Activated CD4-positive, alpha-beta T cell treated with anti-CD3 and anti-CD28 coated beads for 48 hours (primary cell): ENCODE measurements around the gene GNB1L.
"Not testable (repeated sequence)": the region's sequence is repeated elsewhere in the genome, so short reads cannot be mapped to it uniquely, and the experiment has no call there.

Experiments
- DNase-seq: peaks from one replicate; pipeline ENCODE4 v3.0.0-alpha.2; 2020

Gene GNB1L

DNA sequence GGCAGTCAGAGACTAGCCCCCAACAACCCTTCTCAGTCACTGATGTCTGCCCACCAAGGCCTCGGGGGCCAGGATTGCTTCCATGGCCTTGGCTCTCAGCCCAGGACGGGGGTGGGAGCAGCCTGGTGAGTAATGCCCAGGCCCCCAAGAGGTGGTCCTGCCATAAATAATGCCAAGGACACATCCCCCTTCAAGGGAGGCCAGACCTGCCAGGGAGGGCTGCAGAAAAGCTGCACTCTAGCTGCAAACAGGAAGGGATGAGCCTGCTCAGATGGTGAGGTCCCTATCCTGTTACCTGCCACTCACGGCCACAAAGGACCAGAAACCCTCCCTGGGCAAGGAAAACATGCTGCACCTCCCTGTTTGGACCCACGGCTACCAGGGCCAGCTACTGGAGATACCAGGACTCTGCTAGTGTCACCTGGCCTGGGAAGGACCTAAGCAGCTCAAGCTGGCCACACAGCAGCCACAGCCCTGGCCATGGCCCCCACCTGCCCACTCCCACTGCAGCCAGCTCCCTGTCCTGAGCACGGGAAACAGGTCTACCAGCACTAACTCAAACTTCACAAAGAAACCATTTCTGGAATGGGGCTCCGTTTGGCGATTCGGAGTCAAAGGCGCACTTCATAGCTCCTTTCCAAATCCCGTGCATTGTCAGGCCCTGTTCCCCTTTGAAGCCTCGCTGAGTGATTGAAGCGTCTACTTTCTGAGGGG, 12.1 kb downstream of the GNB1L start:
- DNase-seq, result no peak

DNA sequence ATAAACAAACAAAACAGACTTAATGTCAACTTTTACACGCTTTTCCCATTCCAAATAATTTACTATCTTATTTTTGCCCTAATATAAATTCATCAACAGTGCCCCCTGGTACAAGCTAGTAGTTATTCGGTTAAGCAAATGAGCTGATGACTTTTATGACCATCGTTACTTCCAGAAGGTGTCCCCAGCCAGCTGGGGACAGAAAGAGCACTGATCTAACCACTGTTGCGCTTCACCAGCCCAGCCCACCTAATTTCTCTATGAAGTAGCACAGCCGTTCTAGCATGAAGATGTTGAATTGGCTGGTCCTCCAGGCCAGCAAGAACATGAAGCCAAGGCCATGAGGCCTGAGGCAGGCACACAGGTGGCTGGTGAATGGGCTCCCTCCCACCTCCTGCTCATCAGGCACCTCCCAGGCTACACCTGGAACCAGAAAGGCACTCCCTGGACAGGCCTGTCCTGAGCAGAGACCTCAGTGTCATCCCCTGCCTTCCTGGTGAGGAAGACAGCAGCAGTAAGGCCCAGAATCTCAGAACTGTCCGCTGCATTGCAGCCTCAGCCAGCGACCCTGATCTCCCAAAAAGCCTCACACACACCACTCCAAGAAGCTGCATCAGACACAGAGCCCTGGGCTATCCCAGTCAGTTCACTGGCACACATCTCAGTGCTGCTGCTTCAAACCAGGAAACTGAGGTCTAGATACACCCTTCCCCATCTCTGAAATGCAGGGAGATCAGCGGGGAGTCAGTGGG, 12.9 kb downstream of the GNB1L start:
- no peak for DNase-seq

DNA sequence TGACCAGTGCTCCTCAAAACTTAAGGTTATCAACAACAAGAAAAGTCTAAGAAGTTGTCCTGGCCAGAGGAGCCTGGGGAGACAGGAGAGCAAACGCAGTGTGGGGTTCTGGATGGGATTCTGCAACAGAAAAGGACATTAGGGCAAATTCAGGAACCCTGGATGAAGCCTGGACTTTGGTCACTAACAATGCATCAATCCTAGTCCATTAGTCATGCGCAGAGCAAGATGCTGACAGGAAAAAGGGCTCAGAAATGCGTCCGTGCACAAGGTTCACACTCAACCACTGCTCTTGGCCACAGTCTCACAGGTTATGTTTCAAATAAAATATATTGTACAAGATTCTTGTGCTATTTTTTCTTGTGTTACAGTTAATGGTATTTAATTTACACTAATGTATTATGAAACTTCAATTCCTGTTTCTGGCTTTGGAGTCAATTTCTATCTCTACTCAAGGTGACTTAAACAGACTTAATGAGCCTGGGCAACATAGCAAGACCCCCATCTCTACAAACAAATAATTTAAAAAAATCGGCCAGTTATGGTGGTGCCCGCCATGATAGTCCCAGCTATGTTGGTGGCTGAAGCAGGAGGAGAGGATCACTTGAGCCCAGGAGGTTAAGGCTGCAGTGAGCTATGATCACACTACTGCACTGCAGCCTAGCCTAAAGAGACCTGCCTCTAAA, 13.6 kb downstream of the GNB1L start:
- no peak for DNase-seq

DNA sequence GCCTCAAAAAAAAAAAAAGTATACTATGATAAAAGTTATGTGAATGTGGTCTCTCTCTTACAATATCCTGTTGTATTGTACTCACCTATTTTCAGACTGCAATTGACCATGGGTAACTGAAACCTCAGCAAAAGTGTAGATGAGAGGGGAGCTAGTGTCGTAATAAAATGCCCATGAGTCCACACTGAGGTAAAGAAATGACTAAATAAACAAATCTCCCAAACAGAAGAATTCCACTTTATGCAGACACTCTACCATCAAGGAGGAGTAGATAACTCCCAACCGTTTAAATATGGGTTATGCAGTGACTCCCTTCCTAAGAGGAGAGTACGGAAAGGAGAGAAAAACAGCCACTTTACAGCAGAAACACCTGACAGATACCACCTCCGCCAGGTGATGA, 14.6 kb downstream of the GNB1L start:
- no peak for DNase-seq

DNA sequence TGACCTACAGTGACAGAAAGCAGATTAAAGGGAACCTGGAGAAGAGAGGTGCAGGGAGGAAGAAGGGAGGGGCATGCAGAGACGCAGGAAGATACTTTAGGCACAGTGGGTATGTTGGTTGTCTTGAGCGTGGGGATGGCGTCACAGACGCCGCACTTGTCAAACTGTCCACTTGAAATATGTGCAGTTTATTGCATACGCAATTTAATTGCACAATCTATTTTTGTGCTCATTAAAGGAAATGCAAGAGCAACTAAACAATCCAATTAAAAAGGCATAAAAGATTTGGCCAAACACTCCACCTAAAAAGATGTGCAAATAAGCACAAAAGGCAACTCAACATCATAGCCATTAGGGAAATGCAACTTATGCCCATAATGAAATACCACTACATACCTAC, 16.8 kb downstream of the GNB1L start:
- DNase-seq, result no peak

- no peak for DNase-seq
Measured at GRCh38 chr22:19836512-19836911, 18.2 kb downstream of the GNB1L start.

GRCh38 chr22:19834599-19834998, 20.1 kb downstream of the GNB1L start:
- no peak for DNase-seq

GRCh38 chr22:19833327-19833726, 21.3 kb downstream of the GNB1L start:
- DNase-seq, result not testable (repeated sequence)

GRCh38 chr22:19832476-19833108, 22.1 kb downstream of the GNB1L start:
- DNase-seq, result no peak

- DNase-seq, result not testable (repeated sequence)
Measured at GRCh38 chr22:19831979-19832378, 22.7 kb downstream of the GNB1L start.

DNA sequence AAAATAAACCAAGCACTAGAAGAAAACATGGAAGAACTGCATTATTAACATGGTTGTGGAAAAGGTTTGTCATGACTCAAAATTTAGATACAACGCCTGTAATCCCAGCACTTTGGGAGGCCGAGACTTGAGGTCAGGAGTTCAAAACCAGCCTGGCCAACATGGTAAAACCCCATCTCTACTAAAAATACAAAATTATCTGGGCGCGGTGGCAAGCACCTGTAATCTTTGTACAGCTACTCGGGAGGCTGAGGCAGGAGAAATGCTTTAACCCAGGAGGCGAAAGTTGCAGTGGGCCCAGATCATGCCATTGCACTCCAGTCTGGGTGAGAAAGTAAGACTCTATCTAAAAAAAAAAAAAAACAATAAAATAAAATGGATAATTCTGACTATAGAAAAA, 23.7 kb downstream of the GNB1L start:
- DNase-seq, result no peak

DNA sequence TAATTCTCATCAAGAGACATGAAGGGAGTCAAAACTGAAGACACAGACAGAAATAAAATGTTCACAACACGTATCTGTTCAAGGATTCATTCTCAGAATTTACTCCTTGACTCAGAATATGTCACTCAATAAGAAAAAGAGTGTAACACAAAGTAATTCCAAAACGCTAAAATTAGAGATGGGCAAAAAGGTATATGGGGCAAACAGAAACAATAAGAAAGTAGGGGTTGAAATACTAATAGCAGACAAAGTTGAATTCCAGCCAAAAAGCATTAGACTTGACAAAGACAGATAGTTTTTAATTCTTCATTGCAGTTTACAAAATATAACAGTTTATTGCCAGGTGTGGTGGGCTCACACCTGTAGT, 26.7 kb downstream of the GNB1L start:
- no peak for DNase-seq

DNA sequence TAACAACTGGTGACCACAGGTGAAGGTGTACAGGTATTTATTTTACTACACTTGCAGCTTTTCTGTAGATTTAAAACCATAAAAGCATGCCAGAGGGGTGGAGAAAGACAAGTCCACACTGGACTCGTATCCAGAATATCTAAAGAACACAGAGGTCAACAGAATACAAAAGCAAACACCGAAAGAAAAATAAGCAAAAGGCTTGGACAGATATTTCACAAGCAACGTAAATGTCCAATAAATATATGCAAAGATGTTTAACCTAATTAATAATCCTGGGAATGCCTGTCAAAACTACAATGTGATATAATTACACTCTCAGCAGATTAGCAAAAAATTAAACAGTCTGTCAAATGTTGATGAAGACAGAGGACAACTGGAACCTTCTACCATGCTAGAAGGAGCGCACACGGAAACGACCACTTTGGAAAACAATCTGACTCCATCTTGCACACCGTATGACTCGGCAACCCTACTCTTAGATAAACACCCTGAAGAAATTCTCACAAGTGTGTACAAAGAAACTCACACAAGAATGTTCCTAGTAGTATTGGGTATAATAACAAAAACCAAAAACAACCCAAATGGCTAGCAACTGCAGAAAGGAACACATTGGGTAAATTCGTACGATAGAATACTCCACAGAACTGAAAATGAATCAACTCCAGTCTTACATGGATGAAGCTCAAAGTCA, 27.2 kb downstream of the GNB1L start:
- no peak for DNase-seq

DNA sequence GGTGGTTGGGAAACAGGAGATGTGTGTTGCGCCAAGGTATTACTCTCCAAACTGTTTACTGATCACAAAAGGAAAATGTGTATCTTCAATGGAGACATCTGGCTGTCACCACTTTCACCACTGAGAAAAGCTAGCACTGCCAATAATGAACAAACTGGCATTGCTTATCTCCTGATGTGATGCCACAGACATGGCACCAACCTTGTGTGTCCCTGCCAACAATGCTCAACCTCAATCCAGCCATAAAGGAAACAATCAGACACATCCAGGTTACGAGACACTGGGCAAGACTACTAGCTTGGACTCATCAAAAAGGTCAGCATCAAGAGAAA, 28.1 kb downstream of the GNB1L start:
- no peak for DNase-seq

DNA sequence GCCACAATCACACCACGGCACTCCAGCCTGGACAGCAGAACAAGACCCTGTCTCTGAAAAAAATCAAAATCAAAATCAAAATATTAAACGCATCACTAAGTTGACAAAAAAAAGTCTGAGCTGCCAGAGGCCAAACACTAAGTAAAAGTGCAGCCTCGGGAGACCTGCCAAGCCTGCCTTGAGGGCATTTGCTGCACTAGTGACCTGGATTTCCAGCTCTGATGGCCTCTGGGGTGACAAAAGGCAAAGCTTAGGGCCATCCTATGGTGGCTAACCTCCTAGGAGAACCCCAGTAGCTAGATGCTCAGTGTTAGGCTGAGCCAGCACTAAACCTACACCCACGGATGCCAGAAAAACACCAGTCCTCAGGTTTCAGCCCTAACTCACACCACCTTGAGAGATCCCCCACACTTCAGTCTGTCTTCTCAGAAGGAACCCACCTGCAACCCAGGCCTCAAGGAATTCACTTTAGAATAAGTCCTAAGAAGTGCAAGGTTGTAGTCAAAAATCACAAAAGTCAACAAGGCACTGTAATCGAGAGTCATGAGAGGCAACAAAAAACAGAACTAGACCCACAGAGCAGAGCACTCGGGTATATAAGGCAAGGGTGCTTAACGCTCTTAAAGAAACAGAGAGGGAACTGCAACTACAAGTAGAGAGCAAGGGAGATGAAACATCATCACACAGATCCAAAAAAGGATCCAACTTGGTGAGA, 28.6 kb downstream of the GNB1L start:
- no peak for DNase-seq

DNA sequence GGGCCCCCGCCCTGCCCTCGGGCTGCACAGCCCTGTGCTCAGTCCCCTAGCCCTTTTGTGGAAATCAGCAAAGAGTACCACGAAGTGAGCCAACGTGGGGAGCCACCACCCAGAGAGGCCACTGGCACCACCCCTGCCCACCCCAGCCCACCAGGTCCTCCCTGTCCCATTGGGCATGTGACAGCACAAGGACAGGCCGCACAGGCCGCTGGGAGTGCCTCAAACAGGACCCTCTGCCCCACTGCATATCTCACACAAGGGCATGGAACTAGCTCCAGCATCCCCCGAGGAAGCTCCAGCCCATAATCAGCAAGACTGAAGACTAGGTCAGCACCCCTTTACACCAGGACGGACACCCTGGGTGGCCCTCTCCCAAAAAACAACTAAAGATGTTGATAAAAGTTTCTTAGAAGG, 29.7 kb downstream of the GNB1L start:
- no peak for DNase-seq

DNA sequence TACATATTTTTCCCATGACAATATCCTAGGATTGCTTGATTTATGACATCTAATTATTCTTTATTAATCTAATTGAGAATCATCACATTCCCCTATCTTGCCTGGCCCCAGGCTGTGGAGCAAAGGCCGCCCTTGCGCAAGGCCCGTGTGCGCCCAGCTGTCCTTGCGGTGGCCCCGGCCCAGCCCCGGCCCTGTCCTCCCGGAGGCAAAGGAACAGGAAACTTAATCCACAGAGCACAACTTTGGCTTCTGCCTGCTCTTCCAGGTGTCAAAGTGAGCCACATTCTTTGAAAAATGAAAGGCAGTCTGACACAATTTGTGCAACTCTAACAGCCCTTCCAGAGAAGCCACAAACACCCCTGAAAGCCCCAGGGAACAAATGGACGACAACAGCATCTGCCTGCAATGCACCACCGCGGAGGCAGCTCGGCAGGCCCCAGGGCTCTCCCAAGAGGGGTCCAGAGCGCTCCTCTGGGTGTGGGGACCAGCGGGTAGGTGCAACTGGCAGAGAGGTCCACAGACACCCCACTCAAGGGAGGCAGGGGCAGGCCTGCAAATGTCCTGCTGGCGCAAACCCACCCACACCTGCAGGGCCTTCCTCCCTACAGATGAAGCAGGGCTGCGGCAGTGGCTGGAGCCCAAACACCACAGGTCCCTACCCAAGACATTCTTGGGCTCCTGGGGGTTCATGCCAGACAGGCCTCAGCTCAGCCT, 30.3 kb downstream of the GNB1L start:
- DNase-seq, result no peak

DNA sequence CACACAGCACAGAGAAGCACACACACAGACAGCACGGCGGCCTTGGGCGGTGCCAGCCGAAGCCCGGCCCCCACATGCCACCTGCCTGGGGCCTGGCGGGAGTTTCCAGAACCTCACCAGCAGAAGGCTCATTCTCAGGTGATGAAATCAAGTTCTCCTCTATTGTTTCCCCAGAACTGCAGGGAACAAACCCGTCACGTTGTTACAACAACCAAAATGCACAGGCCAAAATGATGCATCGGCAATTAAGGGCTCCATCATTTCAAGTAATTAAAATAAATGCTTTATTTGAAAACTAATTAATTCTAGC, 30.8 kb downstream of the GNB1L start:
- no peak for DNase-seq

DNA sequence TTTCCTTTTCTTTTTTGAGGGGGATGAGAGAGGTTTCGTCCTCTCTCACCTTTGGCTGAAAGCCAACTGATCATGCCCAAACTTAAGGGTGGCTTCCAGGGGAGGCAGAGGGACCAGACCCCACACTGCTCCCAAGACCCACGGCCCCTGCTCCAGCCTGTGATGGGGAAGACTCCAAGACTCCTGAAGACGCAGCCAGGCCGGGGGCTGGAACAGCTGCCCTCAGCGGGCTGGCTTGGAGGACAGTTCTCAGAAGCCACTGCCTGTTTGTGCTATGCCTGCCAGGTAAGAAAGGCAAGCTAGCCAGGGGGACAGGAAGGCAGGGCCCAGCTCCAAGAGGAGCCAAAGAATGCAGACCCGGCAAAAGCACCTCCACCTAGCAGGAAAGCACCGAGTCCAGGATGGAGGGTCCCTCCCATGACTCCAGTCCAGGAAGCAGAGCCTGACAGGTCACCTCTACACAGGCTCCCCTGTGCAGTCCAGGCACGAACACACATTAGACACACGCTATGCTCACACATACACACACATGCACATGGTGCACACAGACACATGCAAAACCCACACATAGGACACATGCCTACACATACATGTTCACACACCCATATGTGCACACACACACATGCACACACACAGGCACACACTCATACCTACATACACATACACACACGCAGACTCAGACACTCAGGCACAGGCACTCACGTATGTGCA, 31.3 kb downstream of the GNB1L start:
- no peak for DNase-seq

- DNase-seq, result no peak
Measured at GRCh38 chr22:19822301-19823117, 32.2 kb downstream of the GNB1L start.
